Measurements from ENCODE around the gene CAMK2D.

- TF ChIP-seq POLR2A (IDR thresholded peaks at IDR 0.05; ENCODE audit: low read length), result no peak
- TF ChIP-seq GATA1 (IDR thresholded peaks at IDR 0.05; ENCODE audit: low read depth, low read length), result no peak
Observed at GRCh38 chr4:113447061-113447460, 314.5 kb downstream of the CAMK2D start.

All from erythroblast (primary cell).